Stimulated activated CD4-positive, alpha-beta T cell treated with anti-CD3 and anti-CD28 coated beads, Interleukin-15, amount 100 ng/mL, for 48 hours (primary cell): ENCODE data around the gene C6orf163.

ENCODE experiments used
- DNase-seq, 2 donors: peaks; one replicate each; pipeline ENCODE4 v3.0.0-alpha.2; 2020; ENCODE audit warnings: low read depth in 2 of 2

Gene C6orf163

DNA sequence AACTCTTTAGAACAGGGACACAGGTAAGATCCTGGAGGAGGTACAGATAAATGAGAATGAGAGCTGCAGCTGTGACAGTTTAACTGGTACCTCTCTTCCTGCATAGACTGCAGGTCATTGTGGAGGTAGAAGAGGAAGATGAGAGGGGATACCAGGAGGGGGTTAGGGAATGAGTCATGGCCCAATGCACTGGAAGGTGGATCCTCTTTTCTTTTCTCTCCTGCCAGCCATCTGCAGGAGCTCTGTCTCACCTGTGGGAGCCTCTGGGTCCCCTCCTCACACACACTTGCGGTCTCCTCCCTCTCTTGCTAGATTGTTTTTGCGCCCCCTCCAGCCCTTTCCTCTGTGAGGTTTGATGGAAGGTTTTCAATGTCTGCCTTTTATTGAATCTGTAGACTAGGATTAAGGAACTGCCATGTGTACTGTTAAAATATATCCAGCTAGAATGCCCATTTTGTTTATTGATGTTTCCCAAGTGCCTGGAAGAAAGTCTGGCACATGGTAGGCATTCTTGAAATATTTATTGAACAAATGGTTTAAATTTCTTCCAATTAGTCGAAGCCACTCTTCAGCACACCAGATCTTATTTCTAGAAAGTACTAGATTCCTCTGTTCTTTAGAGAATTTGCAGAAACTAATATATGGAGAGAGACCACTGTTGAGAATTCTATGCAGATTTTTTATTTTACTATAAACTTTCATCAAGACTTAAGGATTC lies 13.0 kb downstream of the C6orf163 start:
- DNase-seq, result no peak

DNA sequence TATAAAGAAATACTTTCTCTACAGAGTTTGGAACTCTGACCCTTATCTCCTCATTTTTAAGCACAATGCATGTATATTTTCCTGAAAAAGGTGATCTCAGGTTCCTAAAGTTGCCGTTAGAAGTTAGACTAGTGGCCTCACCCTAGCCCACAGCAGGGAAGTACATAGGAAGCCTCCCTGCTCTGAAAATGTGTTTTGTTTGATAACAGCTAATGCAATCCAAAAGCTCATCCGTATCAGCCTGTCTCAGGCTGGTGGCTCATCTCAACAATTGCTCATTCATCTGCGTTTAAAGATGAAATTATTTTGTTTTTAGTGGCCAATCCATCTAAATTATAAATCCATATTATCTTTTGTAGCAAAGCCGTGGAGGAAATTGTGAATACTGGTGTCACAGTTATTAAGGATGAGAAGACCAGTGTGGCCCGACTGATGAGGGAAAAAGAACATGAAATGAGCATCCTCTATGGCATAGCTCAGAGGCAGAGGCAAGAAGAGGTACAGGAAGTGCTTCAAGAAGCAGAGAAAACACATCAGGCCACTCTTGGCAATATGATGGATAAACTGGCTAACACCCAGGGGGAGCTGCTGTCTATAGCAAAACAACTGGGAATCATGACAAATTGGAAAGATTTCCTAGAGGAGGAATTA lies 20.1 kb downstream of the C6orf163 start:
- DNase-seq, result no peak

DNA sequence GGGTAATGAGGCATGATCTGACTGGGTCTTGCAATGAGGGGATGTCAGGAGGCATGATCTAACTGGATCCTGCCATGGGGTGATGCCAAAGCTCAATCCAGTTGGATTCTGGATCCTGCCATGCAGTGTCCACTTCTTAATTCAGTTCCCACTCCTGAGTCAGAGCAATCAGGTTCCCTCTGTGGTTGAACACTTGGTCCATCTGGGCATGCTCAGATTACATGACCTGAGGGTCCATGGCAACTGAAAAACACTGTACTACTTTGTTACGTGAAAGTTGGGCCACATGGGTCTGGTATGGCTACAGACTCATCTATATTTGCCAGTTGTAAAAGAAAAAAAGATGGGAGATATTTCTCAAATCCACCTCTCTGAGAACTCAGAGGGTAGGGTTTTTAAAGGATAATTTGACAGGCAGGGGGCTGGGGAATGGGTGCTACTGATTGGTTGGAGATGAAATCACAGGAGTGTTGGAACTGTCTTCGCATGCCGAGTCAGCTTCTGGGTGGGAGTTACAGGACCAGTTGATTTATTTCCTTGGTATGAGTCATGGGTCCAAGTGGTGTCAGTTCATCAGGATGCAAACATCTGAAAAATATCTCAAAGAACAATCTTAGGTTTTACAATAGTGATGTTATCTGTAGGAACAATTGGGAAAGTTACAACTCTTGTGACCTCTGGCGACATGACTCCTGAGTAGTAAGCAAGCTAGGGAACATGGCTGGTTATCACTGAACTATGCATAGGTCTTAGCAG lies 21.6 kb downstream of the C6orf163 start:
- DNase-seq, result no peak

DNA sequence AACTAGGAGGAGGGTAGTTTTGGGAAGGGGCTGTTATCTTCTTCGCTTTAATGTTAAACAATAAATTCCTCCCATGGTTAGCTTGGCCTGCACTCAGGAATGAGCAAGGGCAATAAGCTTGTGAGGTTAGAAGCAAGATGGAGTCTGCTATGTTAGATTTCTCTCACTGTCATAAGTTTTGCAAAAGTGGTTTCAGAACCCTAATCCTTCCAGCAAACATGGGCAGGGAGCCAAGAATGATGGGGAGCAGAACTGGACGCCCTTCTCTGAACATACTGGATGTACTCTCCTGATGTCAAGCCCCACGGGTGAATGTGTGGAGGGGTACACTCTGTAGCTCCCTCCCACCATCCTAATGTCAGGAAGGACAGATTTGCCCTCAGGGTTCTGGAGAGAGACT lies 22.3 kb downstream of the C6orf163 start:
- DNase-seq, result no peak

DNA sequence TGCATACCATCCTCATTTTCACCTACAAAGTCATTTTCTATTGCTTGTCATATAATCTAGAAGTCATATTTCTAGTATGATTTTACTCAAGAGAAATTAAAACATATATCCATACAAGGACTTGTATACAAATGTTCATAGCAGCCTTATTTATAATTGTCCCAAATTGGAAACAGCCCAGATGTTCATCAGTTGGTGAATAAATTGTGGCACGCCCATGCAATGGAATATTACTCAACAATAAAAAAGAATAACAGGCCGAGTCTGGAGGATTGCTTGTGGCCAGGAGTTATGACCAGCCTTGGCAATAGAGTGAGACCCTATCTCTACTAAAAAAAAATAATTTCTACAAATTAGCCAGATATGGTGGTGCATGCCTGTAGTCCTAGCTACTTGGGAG lies 28.8 kb downstream of the C6orf163 start:
- no peak for DNase-seq

DNA sequence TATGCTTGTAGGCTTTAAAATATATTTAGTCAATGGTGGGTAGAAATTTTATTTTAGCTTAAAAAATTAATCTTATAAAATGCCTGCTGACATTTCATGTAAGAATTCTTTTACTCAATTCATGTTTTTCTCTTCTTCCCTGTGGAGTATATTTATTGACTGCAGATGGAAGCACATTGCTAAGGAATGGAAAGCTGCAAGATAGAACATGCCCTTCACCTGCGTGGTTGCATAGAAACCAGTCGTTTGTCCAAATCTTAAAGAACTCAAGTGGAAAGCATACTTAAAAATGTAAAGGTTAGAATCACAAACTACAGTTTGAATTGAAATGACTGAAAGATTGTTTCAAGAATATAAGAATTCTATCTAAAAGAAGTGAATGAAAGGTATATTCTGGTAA lies 30.7 kb downstream of the C6orf163 start:
- DNase-seq, result no peak

DNA sequence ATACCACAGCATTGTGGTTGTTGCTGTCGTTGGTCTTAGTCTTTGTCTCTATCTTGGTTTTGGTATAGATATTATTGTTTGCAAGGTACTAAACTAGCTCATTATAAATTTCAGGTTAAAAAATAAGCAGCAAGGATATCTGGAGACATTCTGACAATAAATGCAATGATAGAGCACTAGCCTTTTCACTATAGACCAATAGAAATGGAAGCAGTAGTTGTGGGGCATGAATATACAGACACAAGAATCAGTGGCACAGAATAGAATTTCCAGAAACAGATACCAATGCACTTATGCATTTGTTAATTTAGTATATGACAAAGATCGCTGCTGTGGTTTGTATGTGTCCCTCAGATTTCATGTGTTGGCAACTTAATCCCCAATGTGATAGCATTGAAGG lies 32.0 kb downstream of the C6orf163 start:
- DNase-seq, result no peak

DNA sequence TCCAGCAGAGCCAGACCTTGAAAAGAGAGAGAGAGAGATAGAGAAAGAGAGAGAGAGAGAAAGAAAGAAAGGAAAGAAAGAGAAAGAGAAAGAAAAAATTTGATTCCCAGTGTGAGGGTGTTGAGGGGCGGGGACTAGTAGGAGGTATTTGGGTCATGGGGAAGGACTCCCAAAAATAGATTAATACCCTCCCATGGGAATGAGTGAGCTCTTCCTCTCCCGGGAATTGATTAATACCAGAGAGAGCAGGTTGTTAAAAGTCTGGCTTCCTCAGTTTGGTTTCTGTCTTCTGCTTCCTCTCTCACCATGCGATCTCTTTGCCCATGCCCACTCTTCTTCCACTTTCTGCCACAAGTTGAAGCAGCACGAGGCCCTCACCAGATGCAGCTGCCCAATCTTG lies 34.3 kb downstream of the C6orf163 start:
- no peak for DNase-seq

DNA sequence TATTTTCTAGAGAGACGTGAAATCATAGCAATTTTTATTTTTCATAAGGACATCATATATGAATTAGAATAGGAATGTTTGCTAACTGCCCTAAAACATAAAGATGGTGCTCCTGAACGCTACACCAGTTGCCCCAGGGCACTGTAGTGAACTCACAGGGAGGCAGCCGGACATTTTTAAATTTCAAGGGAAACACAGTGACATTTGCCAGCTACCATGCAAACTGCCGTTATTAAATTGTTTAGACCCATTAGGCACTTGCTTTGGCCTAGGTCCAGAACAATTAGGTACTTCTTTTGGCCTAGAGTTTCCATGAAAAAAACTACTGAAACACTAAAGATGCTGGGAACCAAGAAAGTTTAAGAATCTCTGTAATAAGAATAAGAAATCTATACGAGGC lies 38.2 kb downstream of the C6orf163 start:
- DNase-seq, result no peak

DNA sequence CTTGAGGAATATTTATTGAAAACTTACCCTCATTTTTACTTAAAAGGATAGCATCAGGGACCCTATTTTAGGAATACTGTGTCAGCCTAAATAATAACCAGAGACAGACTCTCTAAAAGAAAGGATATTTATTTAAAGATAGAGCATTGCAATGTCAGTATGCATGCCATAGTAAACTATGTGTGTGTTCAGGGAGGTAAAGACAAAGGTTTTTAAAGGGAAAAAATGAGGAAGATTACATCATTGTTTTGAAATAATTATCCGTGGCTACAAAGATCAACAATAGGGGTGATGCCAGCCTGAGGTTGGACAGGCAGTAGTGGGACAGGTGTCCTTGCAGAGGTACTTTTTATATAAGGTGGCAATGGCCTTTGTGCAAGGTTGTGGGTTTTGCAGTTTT lies 39.4 kb downstream of the C6orf163 start:
- no peak for DNase-seq

DNA sequence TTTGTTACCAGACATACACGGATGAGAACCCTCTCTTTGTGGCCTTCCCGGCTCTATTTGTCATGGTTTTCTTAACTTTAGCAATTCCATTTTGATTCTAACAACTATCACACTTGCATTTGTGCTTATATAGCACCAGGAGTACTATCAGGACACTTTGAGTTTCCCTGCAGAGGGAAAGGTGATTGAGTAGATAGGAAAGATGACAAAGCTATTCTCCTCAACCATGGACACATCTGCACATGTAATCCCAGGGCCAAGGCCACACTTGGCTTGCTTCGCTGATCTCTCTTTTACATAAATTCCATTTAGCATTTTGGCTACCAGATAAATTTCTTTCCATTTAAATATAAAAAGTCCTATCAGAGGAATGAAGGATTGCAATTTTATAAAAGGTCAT lies 39.8 kb downstream of the C6orf163 start:
- DNase-seq, result no peak

DNA sequence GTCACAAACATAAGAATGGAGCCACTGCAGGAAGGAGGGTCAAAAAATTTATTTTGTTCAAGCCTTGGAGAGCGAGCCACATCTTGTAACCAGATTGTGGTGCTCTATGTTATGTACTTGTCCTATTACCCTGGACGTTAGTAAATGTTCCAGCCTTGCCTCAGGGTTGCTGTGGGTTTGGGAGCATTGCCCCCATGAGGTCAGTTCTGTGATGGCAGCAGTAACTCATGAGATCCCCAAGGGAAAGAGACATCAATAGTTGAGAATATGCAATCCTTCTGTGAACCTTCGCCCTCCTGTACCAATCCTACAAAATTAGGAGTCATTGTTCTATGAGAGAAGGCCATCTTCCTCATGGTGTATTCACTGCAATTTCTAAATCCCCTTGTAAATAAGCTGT lies 46.7 kb downstream of the C6orf163 start:
- DNase-seq, result no peak

DNA sequence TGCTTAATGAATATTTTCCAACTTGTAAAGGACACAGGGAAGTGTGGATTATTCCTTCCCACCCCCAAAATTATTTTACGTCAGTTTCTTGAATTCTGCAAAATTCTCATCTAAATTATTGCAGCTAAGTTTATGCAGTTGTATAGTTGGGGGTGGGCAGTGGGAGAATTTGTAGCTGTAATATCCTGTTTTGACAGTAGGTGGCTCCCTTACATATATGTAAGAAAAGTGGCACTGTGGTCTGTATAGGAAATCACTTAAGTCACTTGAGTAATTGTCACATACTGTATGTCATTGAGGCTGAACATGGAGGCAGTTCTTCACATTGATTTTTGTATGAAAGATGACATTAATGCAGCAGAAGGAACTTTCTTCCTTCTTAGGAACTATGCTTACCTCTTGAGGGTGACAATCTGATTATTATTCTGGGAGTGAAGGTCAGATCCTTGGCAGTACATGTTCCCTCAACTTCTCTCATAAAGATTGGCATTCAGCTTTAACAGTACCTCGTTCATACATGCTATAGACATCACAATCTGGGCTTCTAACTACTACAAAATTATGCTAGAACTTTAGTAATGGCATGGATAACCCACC lies 48.5 kb downstream of the C6orf163 start:
- DNase-seq, result no peak

DNA sequence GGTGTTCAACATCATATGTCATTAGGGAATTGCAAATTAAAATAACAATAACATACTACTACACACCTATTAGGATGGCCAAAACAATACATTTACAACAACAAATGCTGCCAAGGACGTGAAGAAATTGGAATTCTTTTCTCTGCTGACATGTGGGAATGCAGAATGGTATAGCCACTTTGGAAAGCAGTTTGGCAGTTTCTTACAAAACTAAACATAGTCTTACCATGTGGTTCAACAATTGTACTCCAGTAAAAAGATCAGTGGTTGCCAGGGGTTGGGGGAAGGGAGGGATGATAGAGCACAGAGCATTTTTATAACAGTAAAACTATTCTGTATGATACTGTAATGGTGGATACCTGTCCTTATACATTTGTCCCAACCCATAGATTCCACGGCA lies 50.8 kb downstream of the C6orf163 start:
- no peak for DNase-seq

DNA sequence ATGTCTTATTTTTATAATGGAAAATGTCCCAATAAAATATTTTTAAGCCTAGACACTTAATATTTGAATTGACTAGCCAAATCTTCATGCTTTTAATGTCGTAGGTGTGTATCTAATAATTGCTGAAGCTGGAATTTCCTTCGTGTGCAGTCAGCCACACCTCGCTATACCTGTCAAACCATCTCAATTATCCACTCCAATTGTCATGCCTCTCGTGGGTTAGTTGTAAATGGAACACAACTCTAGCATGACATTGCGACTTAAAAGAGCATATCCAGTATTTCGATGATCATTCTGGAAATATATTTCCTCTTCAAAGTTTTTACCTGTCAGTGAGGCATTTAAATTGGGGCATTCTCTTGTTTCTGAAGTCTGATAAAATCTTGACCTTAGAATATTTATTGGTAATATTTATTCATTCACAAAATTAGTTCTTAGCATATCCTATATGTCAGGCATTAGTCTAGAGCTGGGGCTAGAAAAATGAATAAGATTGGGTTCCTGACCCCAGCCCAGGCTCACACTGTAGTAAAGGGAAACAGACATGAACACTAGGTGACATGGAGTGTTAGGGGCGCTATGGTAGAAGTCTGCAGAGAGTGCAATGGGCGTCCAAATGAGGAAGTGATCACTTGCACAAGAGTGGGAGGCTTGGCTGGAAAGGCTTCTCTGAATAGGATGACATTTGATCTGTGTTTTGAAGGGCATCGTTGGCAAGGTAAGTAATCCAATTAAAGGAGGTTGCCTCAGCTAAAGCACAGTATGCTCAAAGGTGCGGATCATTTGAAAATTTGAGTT lies 52.2 kb downstream of the C6orf163 start:
- DNase-seq, result no peak

DNA sequence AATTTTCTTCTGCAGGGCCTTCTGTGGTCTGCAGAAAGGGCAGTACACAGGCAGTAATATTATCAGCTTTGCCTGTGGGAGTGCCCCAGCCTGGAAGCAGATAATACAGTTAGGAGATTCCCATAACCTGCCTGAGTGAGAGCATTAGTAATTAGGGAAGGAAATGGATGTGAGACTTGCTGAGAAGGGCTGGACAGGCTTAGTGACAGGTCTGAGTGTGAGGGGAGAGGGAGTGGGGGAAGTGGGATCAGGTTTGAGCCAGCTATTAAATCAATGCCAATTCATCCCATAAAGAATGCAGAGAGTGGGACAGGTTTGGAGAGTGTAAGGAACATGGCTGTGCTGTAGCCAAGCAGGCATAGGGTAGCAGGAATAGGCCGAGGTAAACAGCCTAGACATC lies 53.0 kb downstream of the C6orf163 start:
- DNase-seq, result no peak

DNA sequence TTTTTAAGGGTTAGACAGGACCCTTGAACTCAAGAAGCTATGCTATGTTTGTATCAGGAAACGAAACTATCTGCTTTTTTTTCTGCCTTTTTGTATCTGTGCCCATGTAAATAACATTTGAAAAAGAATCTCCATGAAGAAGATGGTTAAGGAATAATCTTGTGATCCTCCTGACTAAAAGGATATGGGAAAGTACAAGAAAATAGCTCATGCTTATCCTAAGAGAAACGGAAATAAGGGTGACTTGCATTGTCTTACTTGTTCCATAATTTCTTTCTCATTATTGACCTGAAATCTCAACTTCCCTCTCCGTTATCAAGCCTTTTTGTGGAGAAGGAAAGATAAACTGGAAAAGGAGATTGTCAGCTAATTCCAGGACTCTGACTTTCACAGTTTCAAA lies 57.2 kb downstream of the C6orf163 start:
- DNase-seq, result no peak

DNA sequence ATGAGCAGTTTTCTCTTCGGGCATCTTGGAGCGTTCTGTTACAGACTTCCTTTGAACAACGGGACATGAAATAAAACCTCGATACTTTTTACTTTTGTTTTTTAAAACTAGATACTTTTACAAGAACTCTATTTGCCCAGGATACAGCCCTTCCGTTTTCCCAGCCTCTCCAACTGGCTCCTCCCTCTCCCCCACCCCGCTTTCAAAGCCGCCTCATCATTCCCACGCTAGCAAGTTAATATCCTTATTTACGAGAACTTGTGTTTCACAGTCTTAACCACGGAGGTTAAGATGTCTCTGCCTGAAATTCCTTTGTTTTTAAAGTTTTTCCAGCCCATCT lies 62.9 kb downstream of the C6orf163 start:
- DNase-seq, result no peak

DNA sequence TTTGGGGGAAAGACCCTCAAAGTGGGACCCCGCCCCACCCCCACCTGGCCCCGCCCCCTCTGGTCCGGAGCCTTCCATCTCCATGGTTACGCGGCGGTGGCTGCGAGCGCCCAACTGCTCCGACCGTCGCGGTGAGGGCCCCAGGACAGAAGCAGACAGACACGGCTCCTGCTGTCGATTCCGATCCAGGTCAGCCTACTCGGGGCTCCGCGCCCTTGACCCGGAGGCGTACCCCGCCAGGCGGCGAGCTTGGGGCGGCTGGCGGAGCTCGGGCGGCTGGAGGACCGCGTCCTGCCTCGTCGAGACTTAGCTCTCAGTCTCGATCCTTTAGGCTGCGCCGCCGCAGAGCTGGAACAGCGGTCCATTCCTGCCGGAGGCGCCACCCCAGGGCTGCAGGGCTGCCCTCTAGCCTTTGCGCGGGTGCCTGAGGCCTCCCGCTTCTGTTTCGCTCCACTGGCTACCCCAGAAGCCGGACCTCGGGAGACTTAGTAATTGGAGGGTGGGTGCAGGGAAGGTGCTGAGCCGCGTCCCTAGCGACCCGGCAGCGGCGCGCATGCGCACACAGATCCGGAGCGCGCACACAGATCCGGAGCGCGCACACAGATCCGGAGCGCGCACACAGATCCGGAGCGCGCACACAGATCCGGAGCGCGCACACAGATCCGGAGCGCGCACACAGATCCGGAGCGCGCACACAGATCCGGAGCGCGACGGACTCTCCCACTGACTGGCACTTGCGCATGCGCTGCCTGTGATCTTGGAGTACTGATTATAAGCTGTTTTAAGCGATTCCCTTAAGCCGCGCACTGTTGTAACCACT lies 63.5 kb downstream of the C6orf163 start, which contains the start of gene CFAP206:
Gene CFAP206 (plus strand): TSS at position 72 of the 820 bp plus-strand sequence. CDS start 1,868 bp downstream, outside the sequence.
- peak; percentile 62 to 63 for DNase-seq

DNA sequence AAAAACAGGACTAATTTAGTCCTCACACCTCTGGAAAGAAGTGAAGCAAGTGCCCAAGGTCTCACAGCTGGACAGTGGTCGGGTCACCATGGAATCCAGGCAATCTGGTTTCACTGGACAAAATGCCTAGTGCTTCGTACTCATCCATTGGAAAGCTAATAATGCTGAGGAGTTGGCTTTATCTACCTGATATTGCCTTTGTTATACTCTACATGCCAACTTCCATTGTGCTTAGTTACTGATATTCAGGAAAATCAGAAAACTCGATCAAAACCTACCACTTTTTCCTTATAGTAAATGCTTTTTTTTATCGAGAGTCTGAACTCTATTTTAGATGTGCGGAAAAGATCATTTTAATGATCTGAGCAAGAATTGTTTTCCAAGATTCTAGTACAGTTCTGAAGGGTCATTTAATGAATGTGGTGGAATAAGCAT lies 64.1 kb downstream of the C6orf163 start:
- DNase-seq, result no peak
